A549 (cell line): ENCODE measurements around the gene PRKD1. TPM values are rescaled to one million over a fixed set of nuclear protein-coding genes. Genes with fewer than 3 reads are reported as not detected.

Experiments
- ATAC-seq, 2 experiments: fragments of 200-7000 bp in 1 of 2; fragments of >200 bp in 1 of 2; cut with Nextera tagmentation in 1 of 2; cut with Tn5 transposase in 1 of 2; 3 replicates each; pipeline versions ENCODE4 v1.8.0 to v1.9.1; 2018 to 2020; ENCODE audit warnings: mild to moderate bottlenecking in 1 of 2, moderate library complexity in 1 of 2
- CTCF ChIA-PET: fragments of 300-600 bp; sonication (Branson Sonifier 250); formaldehyde crosslinking; extraction: SDS; loops from one replicate; lab custom pipeline; 2021; ENCODE audit warnings: antibody characterized with exemption, inconsistent platforms; lab: Yijun Ruan, JAX
- POLR2A ChIA-PET: fragments of 350-600 bp; formaldehyde crosslinking; extraction: SDS; loops from one replicate; lab custom pipeline; 2021; ENCODE audit warnings: antibody characterized with exemption, inconsistent platforms; lab: Yijun Ruan, JAX
- DNase-seq, 2 experiments: peaks; one replicate each; pipeline versions ENCODE4 v3.0.0 to v3.0.0-alpha.2; 2011 to 2016; ENCODE audit warnings: low read depth in 1 of 2, low spot score in 1 of 2
- FAIRE-seq: peaks from 2 replicates; lab custom pipeline; 2011; peaks lifted over from hg19 to GRCh38; lab: Jason Lieb, UNC
- H3K27ac ChIP-seq, 2 experiments: fragments of >200 bp; sonication (Bioruptor Twin); formaldehyde crosslinking; 3 replicates each; pipeline ENCODE4 v1.5.1; 2016 to 2017
- H3K4me1 ChIP-seq: fragments of >200 bp; sonication (Bioruptor Twin); formaldehyde crosslinking; 3 replicates; pipeline ENCODE4 v1.6.1; 2016
- H3K4me2 ChIP-seq: fragments of >200 bp; sonication (Bioruptor Twin); formaldehyde crosslinking; 3 replicates; pipeline ENCODE4 v1.6.1; 2016
- H3K4me3 ChIP-seq: fragments of >200 bp; sonication (Bioruptor Twin); formaldehyde crosslinking; 3 replicates; pipeline ENCODE4 v1.5.1; 2016
- H3K9me3 ChIP-seq: fragments of >200 bp; sonication (Bioruptor Twin); formaldehyde crosslinking; 3 replicates; pipeline ENCODE4 v1.6.1; 2016
- BHLHE40 ChIP-seq: IDR thresholded peaks from 2 replicates; pipeline ENCODE4 v1.6.1; 2012; ENCODE audit warnings: low read depth, low read length, inconsistent platforms
- CBX8 ChIP-seq: fragments of 200-600 bp; sonication (generic); IDR thresholded peaks from 2 replicates; pipeline ENCODE4 v1.6.1; 2016
- CEBPB ChIP-seq, 2 experiments: fragments of >200 bp in 1 of 2; sonication (Bioruptor Twin) in 1 of 2; formaldehyde crosslinking in 1 of 2; IDR thresholded peaks; 2 replicates each; pipeline ENCODE4 v1.6.1; 2012 to 2016
- EHMT2 ChIP-seq: fragments of 200-600 bp; sonication (generic); IDR thresholded peaks from 2 replicates; pipeline ENCODE4 v1.6.1; 2016; ENCODE audit warnings: antibody characterized with exemption, low read depth, mild to moderate bottlenecking, moderate library complexity
- EP300 ChIP-seq, 2 experiments: fragments of >200 bp; sonication (Bioruptor Twin); formaldehyde crosslinking; IDR thresholded peaks; 2 replicates in 1 of 2; 3 replicates in 1 of 2; pipeline ENCODE4 v1.6.1; 2016 to 2017
- ESRRA ChIP-seq: fragments of 150-350 bp; IDR thresholded peaks from 2 replicates; pipeline ENCODE4 v1.6.1; 2014; ENCODE audit warnings: mild to moderate bottlenecking, low read length, borderline replicate concordance
- FOXS1 ChIP-seq: fragments of 250-450 bp; sonication (Bioruptor Pico); IDR thresholded peaks from 2 replicates; pipeline ENCODE4 v1.5.0; 2020; ENCODE audit warnings: mild to moderate bottlenecking, moderate library complexity
- HDAC2 ChIP-seq: fragments of 200-600 bp; sonication (generic); IDR thresholded peaks from 2 replicates; pipeline ENCODE4 v1.6.1; 2016
- JUNB ChIP-seq: fragments of >200 bp; sonication (Bioruptor Twin); formaldehyde crosslinking; IDR thresholded peaks from 2 replicates; pipeline ENCODE4 v1.6.1; 2016
- KDM5A ChIP-seq: fragments of 200-600 bp; sonication (generic); IDR thresholded peaks from 2 replicates; pipeline ENCODE4 v1.6.1; 2016; ENCODE audit warnings: antibody characterized with exemption, mild to moderate bottlenecking
- MAZ ChIP-seq: fragments of 150-350 bp; IDR thresholded peaks from 2 replicates; pipeline ENCODE4 v1.6.1; 2014; ENCODE audit warnings: antibody characterized with exemption, low read depth, low read length, borderline replicate concordance
- NPAS2 ChIP-seq: fragments of 250-450 bp; sonication (Bioruptor Pico); IDR thresholded peaks from 2 replicates; pipeline ENCODE4 v1.8.0; 2022; ENCODE audit warnings: mild to moderate bottlenecking, moderate library complexity, borderline replicate concordance
- NR3C1 ChIP-seq: fragments of >200 bp; sonication (Bioruptor Twin); formaldehyde crosslinking; IDR thresholded peaks from 3 replicates; pipeline ENCODE4 v1.6.1; 2017
- POLR2A ChIP-seq: IDR thresholded peaks from 2 replicates; pipeline ENCODE4 v1.6.1; 2012; ENCODE audit warnings: mild to moderate bottlenecking, low read length
- POLR2AphosphoS2 ChIP-seq: conservative IDR thresholded peaks from 2 replicates; pipeline ENCODE4 v1.6.1; 2012; ENCODE audit warnings: low read length, improper control_type of control experiment, inconsistent platforms
- RAD21 ChIP-seq, 2 experiments: fragments of >200 bp in 1 of 2; sonication (Bioruptor Twin) in 1 of 2; formaldehyde crosslinking in 1 of 2; IDR thresholded peaks in 1 of 2; conservative IDR thresholded peaks in 1 of 2; 2 replicates in 1 of 2; 3 replicates in 1 of 2; pipeline ENCODE4 v1.6.1; 2012 to 2018; ENCODE audit warnings: inconsistent platforms in 1 of 2
- RCOR1 ChIP-seq: fragments of 150-350 bp; IDR thresholded peaks from 2 replicates; pipeline ENCODE4 v1.6.1; 2014; ENCODE audit warnings: antibody characterized with exemption, low read length, low read depth
- RFX5 ChIP-seq: fragments of 450-650 bp; IDR thresholded peaks from 2 replicates; pipeline ENCODE4 v1.7.1; 2014; ENCODE audit warnings: antibody characterized with exemption, mild to moderate bottlenecking, moderate library complexity
- SREBF2 ChIP-seq: fragments of 450-650 bp; IDR thresholded peaks from 2 replicates; pipeline ENCODE4 v1.6.1; 2014; ENCODE audit warnings: mild to moderate bottlenecking, moderate library complexity
- TP53 ChIP-seq: fragments of 250-450 bp; sonication (Bioruptor Pico); IDR thresholded peaks from 2 replicates; pipeline ENCODE4 v1.5.0; 2021; ENCODE audit warnings: mild to moderate bottlenecking, moderate library complexity
- ZC3H11A ChIP-seq: fragments of 450-650 bp; IDR thresholded peaks from 2 replicates; pipeline ENCODE4 v1.6.1; 2014; ENCODE audit warnings: antibody characterized with exemption, mild to moderate bottlenecking
- ZSCAN20 ChIP-seq: fragments of 250-450 bp; sonication (Bioruptor Pico); IDR thresholded peaks from 2 replicates; pipeline ENCODE4 v1.8.0; 2022; ENCODE audit warnings: mild to moderate bottlenecking, moderate library complexity
- WGBS: methylation state at CpG from one replicate; pipeline ENCODE4 v1.1.6; 2017; ENCODE audit errors: missing lambda C conversion rate; 5-methylcytosine and 5-hydroxymethylcytosine counted together
- polyA plus RNA-seq, 4 experiments: library from polyadenylated mRNA; depleted of rRNA in 3 of 4; stranded (reverse); fragments of >200 nt; fragmentation: RNase III in 1 of 4; extraction: RNeasy Plus Mini Kit Qiagen cat#74134 plus additional on column Dnase treatment in 1 of 4; gene quantifications; 2 replicates in 3 of 4; 3 replicates in 1 of 4; pipeline ENCODE4 v1.2.3, GENCODE V29; 2011 to 2017
- TF ChIP-seq, protein P1 (sequence below): IDR thresholded peaks from 2 replicates; pipeline ENCODE4 v1.6.1; 2012; ENCODE audit warnings: low read depth, borderline replicate concordance
- TF ChIP-seq, protein P2 (sequence below): fragments of 150-350 bp; IDR thresholded peaks from 2 replicates; pipeline ENCODE4 v1.6.1; 2014; ENCODE audit warnings: low read depth, mild to moderate bottlenecking, low read length
- TF ChIP-seq, protein P3 (sequence below): IDR thresholded peaks from 2 replicates; pipeline ENCODE4 v1.6.1; 2012
- TF ChIP-seq, protein P4 (sequence below): fragments of >200 bp; sonication (Bioruptor Twin); formaldehyde crosslinking; IDR thresholded peaks from 3 replicates; pipeline ENCODE4 v1.5.1; 2016
- TF ChIP-seq, protein P5 (sequence below): fragments of 200-600 bp; sonication (generic); IDR thresholded peaks from 2 replicates; pipeline ENCODE4 v1.6.1; 2016; ENCODE audit warnings: antibody characterized with exemption, mild to moderate bottlenecking, moderate library complexity
- TF ChIP-seq, protein P6 (sequence below): IDR thresholded peaks from 2 replicates; pipeline ENCODE4 v1.6.1; 2012
- TF ChIP-seq, protein P7 (sequence below): fragments of >200 bp; sonication (Bioruptor Twin); formaldehyde crosslinking; IDR thresholded peaks from 2 replicates; pipeline ENCODE4 v1.6.1; 2016

The PRKD1 gene
- polyA plus RNA-seq, 2 of the 4 experiments (the other 2 are of a cell fraction) = 3.0 to 7.8 TPM

DNA sequence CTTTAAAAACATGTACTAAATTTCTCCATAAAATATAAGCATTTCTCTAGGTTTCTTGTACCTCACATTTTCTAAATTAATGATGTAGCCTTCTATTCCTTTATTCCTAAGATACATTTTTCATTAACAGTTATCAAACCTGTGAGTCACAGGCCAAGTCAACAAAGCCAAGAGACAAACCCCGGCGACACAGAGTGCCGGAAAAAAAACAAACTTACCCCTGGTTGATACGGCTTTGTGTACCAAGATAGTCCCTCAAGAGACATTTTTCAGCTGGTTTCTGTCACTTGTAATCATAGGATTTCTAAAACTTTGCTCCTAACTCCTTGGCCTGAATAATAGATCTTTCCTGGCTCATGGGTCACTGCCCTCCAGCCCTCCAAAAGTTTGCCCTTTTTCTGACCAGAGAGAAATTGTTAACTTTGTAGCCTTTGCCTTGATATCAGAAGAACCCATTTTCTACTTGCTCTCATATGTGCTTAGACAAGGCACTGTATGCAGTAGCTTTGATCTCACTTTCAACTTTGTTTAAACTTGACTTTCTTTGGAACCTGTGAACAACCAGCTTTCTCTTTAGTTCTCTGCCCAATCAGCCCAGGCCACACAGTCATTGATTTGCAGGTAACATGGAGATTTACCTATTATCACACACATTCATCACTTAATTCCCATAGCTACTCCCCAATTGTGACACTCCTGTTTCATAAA, 172.2 kb downstream of the PRKD1 start:
- Histone ChIP-seq H3K27ac (peak overlapping the region in 1 of 2 experiments; percentile 32; a peak in 1 of 6 replicates), H3K9me3 (no peaks in the 10 kb centered on the region), H3K4me1 (peaks cover 15% of the 10 kb centered on the region; the same call in 2 of the 3 replicates)
- CTCF ChIA-PET = no interaction called here
- POLR2A ChIA-PET = no interaction called here
- FAIRE-seq = no peak
- TF ChIP-seq RFX5 (no peak), SREBF2 (no peak), POLR2AphosphoS2 (no peak), NR3C1 (no peak), HDAC2 (no peak), CEBPB (IDR thresholded peaks at IDR 0.05) (no peak), BHLHE40 (no peak), FOXS1 (CRISPR knock-in tag) (no peak), MAZ (no peak)
- TF ChIP-seq, protein P1, sequence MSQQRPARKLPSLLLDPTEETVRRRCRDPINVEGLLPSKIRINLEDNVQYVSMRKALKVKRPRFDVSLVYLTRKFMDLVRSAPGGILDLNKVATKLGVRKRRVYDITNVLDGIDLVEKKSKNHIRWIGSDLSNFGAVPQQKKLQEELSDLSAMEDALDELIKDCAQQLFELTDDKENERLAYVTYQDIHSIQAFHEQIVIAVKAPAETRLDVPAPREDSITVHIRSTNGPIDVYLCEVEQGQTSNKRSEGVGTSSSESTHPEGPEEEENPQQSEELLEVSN = no peak
- TF ChIP-seq, protein P2, sequence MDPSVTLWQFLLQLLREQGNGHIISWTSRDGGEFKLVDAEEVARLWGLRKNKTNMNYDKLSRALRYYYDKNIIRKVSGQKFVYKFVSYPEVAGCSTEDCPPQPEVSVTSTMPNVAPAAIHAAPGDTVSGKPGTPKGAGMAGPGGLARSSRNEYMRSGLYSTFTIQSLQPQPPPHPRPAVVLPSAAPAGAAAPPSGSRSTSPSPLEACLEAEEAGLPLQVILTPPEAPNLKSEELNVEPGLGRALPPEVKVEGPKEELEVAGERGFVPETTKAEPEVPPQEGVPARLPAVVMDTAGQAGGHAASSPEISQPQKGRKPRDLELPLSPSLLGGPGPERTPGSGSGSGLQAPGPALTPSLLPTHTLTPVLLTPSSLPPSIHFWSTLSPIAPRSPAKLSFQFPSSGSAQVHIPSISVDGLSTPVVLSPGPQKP = no peak
- TF ChIP-seq, protein P3, sequence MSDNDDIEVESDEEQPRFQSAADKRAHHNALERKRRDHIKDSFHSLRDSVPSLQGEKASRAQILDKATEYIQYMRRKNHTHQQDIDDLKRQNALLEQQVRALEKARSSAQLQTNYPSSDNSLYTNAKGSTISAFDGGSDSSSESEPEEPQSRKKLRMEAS = no peak
- TF ChIP-seq, protein P4, sequence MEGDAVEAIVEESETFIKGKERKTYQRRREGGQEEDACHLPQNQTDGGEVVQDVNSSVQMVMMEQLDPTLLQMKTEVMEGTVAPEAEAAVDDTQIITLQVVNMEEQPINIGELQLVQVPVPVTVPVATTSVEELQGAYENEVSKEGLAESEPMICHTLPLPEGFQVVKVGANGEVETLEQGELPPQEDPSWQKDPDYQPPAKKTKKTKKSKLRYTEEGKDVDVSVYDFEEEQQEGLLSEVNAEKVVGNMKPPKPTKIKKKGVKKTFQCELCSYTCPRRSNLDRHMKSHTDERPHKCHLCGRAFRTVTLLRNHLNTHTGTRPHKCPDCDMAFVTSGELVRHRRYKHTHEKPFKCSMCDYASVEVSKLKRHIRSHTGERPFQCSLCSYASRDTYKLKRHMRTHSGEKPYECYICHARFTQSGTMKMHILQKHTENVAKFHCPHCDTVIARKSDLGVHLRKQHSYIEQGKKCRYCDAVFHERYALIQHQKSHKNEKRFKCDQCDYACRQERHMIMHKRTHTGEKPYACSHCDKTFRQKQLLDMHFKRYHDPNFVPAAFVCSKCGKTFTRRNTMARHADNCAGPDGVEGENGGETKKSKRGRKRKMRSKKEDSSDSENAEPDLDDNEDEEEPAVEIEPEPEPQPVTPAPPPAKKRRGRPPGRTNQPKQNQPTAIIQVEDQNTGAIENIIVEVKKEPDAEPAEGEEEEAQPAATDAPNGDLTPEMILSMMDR = no peak
- TF ChIP-seq, all 56 proteins: peak for 0
- ATAC-seq (no peak), DNase-seq (no peak)
- 11% methylated on average over 4 of the region's 4 CpGs for WGBS
- Histone ChIP-seq H3K4me3 (no peak overlapping the region), H3K4me2 (peak overlapping the region; percentile 37)

DNA sequence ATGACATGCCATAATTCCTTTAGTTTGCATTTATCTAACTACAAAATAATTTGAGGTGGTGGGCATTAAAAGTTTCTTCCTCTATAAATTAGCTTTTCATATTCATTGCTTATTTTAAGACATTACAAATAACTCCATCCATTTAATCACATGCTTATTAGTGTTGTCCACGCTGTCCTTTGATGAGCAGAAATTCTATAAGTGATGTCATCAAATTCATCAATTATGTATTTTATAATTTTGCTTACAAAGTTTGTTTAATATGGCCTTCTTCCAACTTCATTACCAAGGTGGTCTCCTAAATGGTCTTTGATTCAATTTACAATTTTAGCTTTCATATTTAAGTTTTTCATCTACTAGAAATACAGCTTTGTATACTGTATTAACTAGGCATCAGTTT, 173.5 kb downstream of the PRKD1 start:
- Histone ChIP-seq H3K4me2 (no peak overlapping the region), H3K4me3 (no peak overlapping the region), H3K27ac (no peak overlapping the region), H3K4me1 (peaks cover 25% of the 10 kb centered on the region), H3K9me3 (no peaks in the 10 kb centered on the region)
- no peak for FAIRE-seq
- WGBS = 57% methylated on average over 1 of the region's 1 CpG
- ChIA-PET CTCF (interaction anchor here (1.4 kb wide), 1 partner anchor 7 kb away, joined by 3 read pairs; no protein-coding TSS in a partner anchor), POLR2A (no interaction called here)
- TF ChIP-seq ZSCAN20 (CRISPR knock-in tag) (no peak), RCOR1 (no peak), HDAC2 (no peak), JUNB (no peak), EHMT2 (no peak), NPAS2 (no peak), ESRRA (no peak), ZC3H11A (no peak), KDM5A (no peak), CBX8 (no peak), TP53 (no peak), CEBPB (IDR thresholded peaks at IDR 0.05) (no peak), POLR2A (no peak), EP300 (IDR thresholded peaks at IDR 0.05) (no peak), RAD21 (conservative IDR thresholded peaks at IDR 0.05 in 1 of 2, IDR thresholded peaks at IDR 0.05 in 1 of 2) (no peak)
- TF ChIP-seq, protein P5, sequence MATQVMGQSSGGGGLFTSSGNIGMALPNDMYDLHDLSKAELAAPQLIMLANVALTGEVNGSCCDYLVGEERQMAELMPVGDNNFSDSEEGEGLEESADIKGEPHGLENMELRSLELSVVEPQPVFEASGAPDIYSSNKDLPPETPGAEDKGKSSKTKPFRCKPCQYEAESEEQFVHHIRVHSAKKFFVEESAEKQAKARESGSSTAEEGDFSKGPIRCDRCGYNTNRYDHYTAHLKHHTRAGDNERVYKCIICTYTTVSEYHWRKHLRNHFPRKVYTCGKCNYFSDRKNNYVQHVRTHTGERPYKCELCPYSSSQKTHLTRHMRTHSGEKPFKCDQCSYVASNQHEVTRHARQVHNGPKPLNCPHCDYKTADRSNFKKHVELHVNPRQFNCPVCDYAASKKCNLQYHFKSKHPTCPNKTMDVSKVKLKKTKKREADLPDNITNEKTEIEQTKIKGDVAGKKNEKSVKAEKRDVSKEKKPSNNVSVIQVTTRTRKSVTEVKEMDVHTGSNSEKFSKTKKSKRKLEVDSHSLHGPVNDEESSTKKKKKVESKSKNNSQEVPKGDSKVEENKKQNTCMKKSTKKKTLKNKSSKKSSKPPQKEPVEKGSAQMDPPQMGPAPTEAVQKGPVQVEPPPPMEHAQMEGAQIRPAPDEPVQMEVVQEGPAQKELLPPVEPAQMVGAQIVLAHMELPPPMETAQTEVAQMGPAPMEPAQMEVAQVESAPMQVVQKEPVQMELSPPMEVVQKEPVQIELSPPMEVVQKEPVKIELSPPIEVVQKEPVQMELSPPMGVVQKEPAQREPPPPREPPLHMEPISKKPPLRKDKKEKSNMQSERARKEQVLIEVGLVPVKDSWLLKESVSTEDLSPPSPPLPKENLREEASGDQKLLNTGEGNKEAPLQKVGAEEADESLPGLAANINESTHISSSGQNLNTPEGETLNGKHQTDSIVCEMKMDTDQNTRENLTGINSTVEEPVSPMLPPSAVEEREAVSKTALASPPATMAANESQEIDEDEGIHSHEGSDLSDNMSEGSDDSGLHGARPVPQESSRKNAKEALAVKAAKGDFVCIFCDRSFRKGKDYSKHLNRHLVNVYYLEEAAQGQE = no peak
- TF ChIP-seq, protein P6, sequence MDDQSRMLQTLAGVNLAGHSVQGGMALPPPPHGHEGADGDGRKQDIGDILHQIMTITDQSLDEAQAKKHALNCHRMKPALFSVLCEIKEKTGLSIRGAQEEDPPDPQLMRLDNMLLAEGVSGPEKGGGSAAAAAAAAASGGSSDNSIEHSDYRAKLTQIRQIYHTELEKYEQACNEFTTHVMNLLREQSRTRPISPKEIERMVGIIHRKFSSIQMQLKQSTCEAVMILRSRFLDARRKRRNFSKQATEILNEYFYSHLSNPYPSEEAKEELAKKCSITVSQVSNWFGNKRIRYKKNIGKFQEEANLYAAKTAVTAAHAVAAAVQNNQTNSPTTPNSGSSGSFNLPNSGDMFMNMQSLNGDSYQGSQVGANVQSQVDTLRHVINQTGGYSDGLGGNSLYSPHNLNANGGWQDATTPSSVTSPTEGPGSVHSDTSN = no peak
- TF ChIP-seq, protein P7, sequence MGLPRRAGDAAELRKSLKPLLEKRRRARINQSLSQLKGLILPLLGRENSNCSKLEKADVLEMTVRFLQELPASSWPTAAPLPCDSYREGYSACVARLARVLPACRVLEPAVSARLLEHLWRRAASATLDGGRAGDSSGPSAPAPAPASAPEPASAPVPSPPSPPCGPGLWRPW = no peak
- no peak for ATAC-seq
- no peak for DNase-seq
